Measurements from ENCODE around the gene CCR9.
A peak's percentile ranks its signal among the peaks of the same experiment; 100 is the strongest.

The CCR9 gene

GRCh38 chr3:45939341-45939771, 53.0 kb downstream of the CCR9 start:
- peak; percentile 11 for DNase-seq

- no peak for DNase-seq
Observed at GRCh38 chr3:45940004-45940780, 53.8 kb downstream of the CCR9 start.

GRCh38 chr3:45940781-45941365, 54.5 kb downstream of the CCR9 start:
- no peak for DNase-seq

- DNase-seq = no peak
Observed at GRCh38 chr3:45942051-45942825, 55.9 kb downstream of the CCR9 start.

GRCh38 chr3:45943207-45943846, 57.0 kb downstream of the CCR9 start, which contains the start of gene CXCR6:
CXCR6 (plus strand) TSS chr3:45943464; CDS start chr3:45946482, 3,018 bp downstream.
- no peak for DNase-seq

- DNase-seq = no peak
Observed at GRCh38 chr3:45944830-45945620, 58.7 kb downstream of the CCR9 start.

GRCh38 chr3:45946307-45946706, 60.0 kb downstream of the CCR9 start:
- DNase-seq = no peak

- DNase-seq = no peak
Observed at GRCh38 chr3:45946875-45947274, 60.5 kb downstream of the CCR9 start.

- DNase-seq = no peak
Observed at GRCh38 chr3:45947361-45947760, 61.0 kb downstream of the CCR9 start.

- no peak for DNase-seq
Observed at GRCh38 chr3:45948311-45948781, 62.0 kb downstream of the CCR9 start.

GRCh38 chr3:45948881-45949280, 62.5 kb downstream of the CCR9 start:
- no peak for DNase-seq

GRCh38 chr3:45949432-45949831, 63.1 kb downstream of the CCR9 start:
- no peak for DNase-seq

GRCh38 chr3:45950131-45950530, 63.8 kb downstream of the CCR9 start:
- no peak for DNase-seq

GRCh38 chr3:45950686-45951600, 64.6 kb downstream of the CCR9 start:
- DNase-seq = no peak

GRCh38 chr3:45951946-45952345, 65.6 kb downstream of the CCR9 start:
- DNase-seq = no peak

- DNase-seq = no peak
Observed at GRCh38 chr3:45952456-45952855, 66.1 kb downstream of the CCR9 start.
